22Rv1 (cell line): Measurements from ENCODE around the gene ANP32D.
"Not testable (repeated sequence)": the region's sequence is repeated elsewhere in the genome, so short reads cannot be mapped to it uniquely, and the experiment has no call there.

ENCODE experiments used
- ZFX ChIP-seq: fragments of 450-650 bp; IDR thresholded peaks from 2 replicates; pipeline ENCODE4 v1.6.1; 2017; ENCODE audit warnings: antibody characterized with exemption, borderline replicate concordance
- TF ChIP-seq, protein P1 (sequence below): fragments of 450-650 bp; IDR thresholded peaks from 2 replicates; pipeline ENCODE4 v1.5.1; 2017; ENCODE audit warnings: mild to moderate bottlenecking

DNA sequence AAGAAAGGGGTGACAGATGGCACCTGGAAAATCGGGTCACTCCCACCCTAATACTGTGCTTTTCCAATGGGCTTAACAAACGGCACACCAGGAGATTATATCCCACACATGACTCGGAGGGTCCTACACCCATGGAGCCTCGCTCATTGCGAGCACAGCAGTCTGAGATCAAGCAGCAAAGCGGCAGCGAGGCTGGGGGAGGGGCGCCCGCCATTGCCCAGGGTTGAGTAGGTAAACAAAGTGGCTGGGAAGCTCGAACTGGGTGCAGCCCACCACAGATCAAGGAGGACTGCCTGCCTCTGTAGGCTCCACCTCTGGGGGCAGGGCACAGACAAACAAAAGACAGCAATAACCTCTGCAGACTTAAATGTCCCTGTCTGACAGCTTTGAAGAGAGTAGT, 38.3 kb upstream of the ANP32D start:
- TF ChIP-seq, protein P1, sequence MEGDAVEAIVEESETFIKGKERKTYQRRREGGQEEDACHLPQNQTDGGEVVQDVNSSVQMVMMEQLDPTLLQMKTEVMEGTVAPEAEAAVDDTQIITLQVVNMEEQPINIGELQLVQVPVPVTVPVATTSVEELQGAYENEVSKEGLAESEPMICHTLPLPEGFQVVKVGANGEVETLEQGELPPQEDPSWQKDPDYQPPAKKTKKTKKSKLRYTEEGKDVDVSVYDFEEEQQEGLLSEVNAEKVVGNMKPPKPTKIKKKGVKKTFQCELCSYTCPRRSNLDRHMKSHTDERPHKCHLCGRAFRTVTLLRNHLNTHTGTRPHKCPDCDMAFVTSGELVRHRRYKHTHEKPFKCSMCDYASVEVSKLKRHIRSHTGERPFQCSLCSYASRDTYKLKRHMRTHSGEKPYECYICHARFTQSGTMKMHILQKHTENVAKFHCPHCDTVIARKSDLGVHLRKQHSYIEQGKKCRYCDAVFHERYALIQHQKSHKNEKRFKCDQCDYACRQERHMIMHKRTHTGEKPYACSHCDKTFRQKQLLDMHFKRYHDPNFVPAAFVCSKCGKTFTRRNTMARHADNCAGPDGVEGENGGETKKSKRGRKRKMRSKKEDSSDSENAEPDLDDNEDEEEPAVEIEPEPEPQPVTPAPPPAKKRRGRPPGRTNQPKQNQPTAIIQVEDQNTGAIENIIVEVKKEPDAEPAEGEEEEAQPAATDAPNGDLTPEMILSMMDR: not testable (repeated sequence)
- TF ChIP-seq ZFX: not testable (repeated sequence)
